Activated B cell treated with CpG ODN at 0.5 μM for 24 hours (primary cell): ENCODE results near the gene ARSB. TPM values are rescaled to one million over a fixed set of nuclear protein-coding genes. Genes with fewer than 3 reads are reported as not detected.

Source experiments
- ATAC-seq: fragments of 200-7000 bp; cut with Tn5 transposase; one replicate; pipeline ENCODE4 v1.10.0; 2021; ENCODE audit warnings: low read depth, mild to moderate bottlenecking, moderate library complexity
- CTCF ChIA-PET: fragments of 350-600 bp; sonication (Branson Sonifier 250); formaldehyde crosslinking; loops from one replicate; lab custom pipeline; 2021; ENCODE audit warnings: antibody characterized with exemption; lab: Charles Lee
- POLR2A ChIA-PET: fragments of 350-600 bp; sonication (Branson Sonifier 250); formaldehyde crosslinking; loops from one replicate; lab custom pipeline; 2021; ENCODE audit warnings: antibody characterized with exemption; lab: Charles Lee
- DNase-seq: peaks from one replicate; pipeline ENCODE4 v3.0.0; 2022
- H3K27ac Mint-ChIP-seq: one replicate; pipeline ENCODE4 v1.8.0; 2020; ENCODE audit warnings: mixed read lengths
- H3K27me3 Mint-ChIP-seq: one replicate; pipeline ENCODE4 v1.8.0; 2021; ENCODE audit warnings: mixed read lengths
- H3K36me3 Mint-ChIP-seq: one replicate; pipeline ENCODE4 v1.8.0; 2021; ENCODE audit warnings: low read depth, mixed read lengths
- H3K4me1 Mint-ChIP-seq: one replicate; pipeline ENCODE4 v1.8.0; 2021; ENCODE audit warnings: mixed read lengths
- H3K4me3 Mint-ChIP-seq: one replicate; pipeline ENCODE4 v1.8.0; 2020; ENCODE audit warnings: mild to moderate bottlenecking, mixed read lengths
- H3K9me3 Mint-ChIP-seq: one replicate; pipeline ENCODE4 v1.8.0; 2020; ENCODE audit warnings: mixed read lengths
- intact Hi-C: fragments of 100-400 bp; cut with micrococcal nuclease; formaldehyde crosslinking; loops from one replicate; pipeline ENCODE4 v1.15.1; 2024
- total RNA-seq: library from RNA; stranded (reverse); gene quantifications from 2 replicates; pipeline ENCODE4 v1.2.3, GENCODE V29; 2022
- TF ChIP-seq, protein P1 (sequence below): fragments of 200-600 bp; IDR thresholded peaks from one replicate; pipeline ENCODE4 v1.8.0; 2022; ENCODE audit warnings: antibody characterized with exemption, mild to moderate bottlenecking

ARSB gene
- total RNA-seq, 1 donor from 2014 or later = 15.6 TPM

GRCh38 chr5:78779771-78780616, 205.1 kb downstream of the ARSB start:
- H3K4me1 Mint-ChIP-seq = peaks cover 12% of the 10 kb centered on the region
- ATAC-seq (no peak), DNase-seq (no peak)
- TF ChIP-seq, protein P1, sequence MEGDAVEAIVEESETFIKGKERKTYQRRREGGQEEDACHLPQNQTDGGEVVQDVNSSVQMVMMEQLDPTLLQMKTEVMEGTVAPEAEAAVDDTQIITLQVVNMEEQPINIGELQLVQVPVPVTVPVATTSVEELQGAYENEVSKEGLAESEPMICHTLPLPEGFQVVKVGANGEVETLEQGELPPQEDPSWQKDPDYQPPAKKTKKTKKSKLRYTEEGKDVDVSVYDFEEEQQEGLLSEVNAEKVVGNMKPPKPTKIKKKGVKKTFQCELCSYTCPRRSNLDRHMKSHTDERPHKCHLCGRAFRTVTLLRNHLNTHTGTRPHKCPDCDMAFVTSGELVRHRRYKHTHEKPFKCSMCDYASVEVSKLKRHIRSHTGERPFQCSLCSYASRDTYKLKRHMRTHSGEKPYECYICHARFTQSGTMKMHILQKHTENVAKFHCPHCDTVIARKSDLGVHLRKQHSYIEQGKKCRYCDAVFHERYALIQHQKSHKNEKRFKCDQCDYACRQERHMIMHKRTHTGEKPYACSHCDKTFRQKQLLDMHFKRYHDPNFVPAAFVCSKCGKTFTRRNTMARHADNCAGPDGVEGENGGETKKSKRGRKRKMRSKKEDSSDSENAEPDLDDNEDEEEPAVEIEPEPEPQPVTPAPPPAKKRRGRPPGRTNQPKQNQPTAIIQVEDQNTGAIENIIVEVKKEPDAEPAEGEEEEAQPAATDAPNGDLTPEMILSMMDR = no peak
- peaks cover 7% of the 10 kb centered on the region for H3K9me3 Mint-ChIP-seq
- peaks cover 21% of the 10 kb centered on the region for H3K36me3 Mint-ChIP-seq
- H3K4me3 Mint-ChIP-seq = no peak overlapping the region
- no peak overlapping the region for H3K27ac Mint-ChIP-seq
- no peaks in the 10 kb centered on the region for H3K27me3 Mint-ChIP-seq
- intact Hi-C loops = no loop called here
- ChIA-PET POLR2A (interaction anchor here (0.7 kb wide), 1 partner anchor 12 kb away, joined by 3 read pairs; no protein-coding TSS in a partner anchor), CTCF (no interaction called here)

- ChIA-PET CTCF (no interaction called here), POLR2A (interaction anchor here (0.7 kb wide), 1 partner anchor 12 kb away, joined by 3 read pairs; no protein-coding TSS in a partner anchor)
- Mint-ChIP-seq H3K36me3 (peaks cover 21% of the 10 kb centered on the region), H3K9me3 (peaks cover 4% of the 10 kb centered on the region), H3K4me3 (no peak overlapping the region), H3K27ac (no peak overlapping the region), H3K4me1 (peaks cover 12% of the 10 kb centered on the region), H3K27me3 (no peaks in the 10 kb centered on the region)
- intact Hi-C loops = no loop called here
- DNase-seq = no peak
- TF ChIP-seq, protein P1 = no peak
- no peak for ATAC-seq
Observed at GRCh38 chr5:78779262-78779661, 205.8 kb downstream of the ARSB start.

GRCh38 chr5:78778538-78778937, 206.6 kb downstream of the ARSB start:
- DNase-seq = no peak
- CTCF ChIA-PET = no interaction called here
- POLR2A ChIA-PET = no interaction called here
- no peaks in the 10 kb centered on the region for H3K27me3 Mint-ChIP-seq
- no peaks in the 10 kb centered on the region for H3K9me3 Mint-ChIP-seq
- H3K4me3 Mint-ChIP-seq = no peak overlapping the region
- H3K36me3 Mint-ChIP-seq = peaks cover 21% of the 10 kb centered on the region
- intact Hi-C loops = no loop called here
- H3K27ac Mint-ChIP-seq = no peak overlapping the region
- ATAC-seq = no peak
- TF ChIP-seq, protein P1 = no peak
- peaks cover 14% of the 10 kb centered on the region for H3K4me1 Mint-ChIP-seq

DNA sequence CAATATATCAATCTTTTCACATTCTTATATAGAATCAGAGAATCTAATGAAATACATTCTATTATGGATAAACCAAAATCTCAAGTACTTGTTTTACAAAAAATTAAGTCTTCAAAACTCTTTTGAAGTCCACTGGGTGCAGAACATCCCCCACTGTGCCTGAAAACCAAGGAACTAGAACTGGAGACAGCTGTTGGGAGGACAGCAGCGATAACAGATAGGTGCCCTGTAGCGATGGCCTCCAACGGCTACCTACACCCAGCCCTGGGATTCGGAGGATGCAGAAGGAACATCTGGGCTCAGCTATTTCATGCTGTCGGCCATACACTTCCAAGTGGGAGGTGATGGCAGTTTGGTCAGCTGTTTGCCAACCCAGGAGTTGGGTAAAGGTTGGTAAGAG, 207.2 kb downstream of the ARSB start:
- DNase-seq (no peak), ATAC-seq (no peak)
- TF ChIP-seq, protein P1 = no peak
- H3K4me1 Mint-ChIP-seq = peaks cover 10% of the 10 kb centered on the region
- no peak overlapping the region for H3K4me3 Mint-ChIP-seq
- CTCF ChIA-PET = no interaction called here
- POLR2A ChIA-PET = interaction anchor here (1.0 kb wide), 1 partner anchor 11 kb away, joined by 6 read pairs; no protein-coding TSS in a partner anchor
- no peak overlapping the region for H3K27ac Mint-ChIP-seq
- no peaks in the 10 kb centered on the region for H3K9me3 Mint-ChIP-seq
- intact Hi-C loops = no loop called here
- H3K27me3 Mint-ChIP-seq = no peaks in the 10 kb centered on the region
- peaks cover 21% of the 10 kb centered on the region for H3K36me3 Mint-ChIP-seq

GRCh38 chr5:78776637-78777036, 208.5 kb downstream of the ARSB start:
- TF ChIP-seq, protein P1 = no peak
- Mint-ChIP-seq H3K36me3 (peaks cover 21% of the 10 kb centered on the region), H3K27ac (no peak overlapping the region), H3K4me3 (no peak overlapping the region), H3K4me1 (peaks cover 11% of the 10 kb centered on the region), H3K9me3 (no peaks in the 10 kb centered on the region), H3K27me3 (no peaks in the 10 kb centered on the region)
- ChIA-PET CTCF (no interaction called here), POLR2A (interaction anchor here (1.0 kb wide), 1 partner anchor 10 kb away, joined by 6 read pairs; no protein-coding TSS in a partner anchor)
- intact Hi-C loops = no loop called here
- DNase-seq = no peak
- ATAC-seq = no peak
